ENCODE data around the gene CPTP.

CPTP gene

DNA sequence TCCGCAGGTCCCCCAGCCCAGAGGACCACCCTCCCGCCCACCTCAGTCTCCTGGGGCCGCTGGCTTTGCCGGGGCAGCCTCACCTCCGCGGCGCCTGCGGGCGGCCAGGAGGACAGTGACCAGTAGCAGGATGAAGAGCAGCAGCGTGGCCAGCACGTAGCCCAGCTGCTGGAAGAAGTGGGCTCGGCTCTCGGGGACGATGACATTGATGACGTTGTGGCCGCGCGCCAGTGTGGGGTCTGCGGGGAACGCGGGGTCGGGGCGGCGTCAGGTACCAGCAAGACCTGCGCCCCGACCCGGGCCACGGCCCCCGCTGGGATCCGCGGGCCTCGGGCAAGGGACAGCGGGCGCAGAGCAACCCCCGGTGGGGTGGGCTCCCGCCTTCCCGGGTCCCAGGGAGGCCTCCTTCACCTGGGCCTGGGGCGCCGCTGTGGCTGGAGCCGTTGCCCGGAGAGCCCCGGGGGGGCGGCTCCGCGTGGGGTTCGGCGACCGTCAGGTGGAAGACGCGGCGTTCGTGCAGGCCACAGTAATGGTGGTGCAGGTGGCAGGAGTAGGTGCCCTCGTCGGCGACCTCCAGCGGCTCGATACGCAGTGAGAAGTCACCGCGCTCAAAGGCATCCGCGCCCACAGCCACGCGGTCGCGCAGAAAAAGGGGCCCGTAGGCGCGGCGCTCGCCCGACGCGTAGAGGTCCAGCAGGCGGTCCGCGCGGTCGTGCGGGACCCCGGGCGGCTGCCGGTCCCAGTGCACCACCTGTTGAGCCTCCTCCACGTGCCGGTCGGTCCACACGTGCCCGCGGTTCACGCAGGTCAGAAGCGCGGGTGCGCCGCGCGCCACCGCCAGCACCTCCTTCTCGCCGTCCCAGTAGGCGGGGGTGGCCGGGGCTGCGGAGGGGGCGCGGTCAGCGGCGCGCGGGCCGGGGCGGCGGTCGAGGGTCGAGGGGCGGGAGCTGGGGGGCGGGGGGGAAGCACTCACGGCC is 30.0 kb downstream of the CPTP start:
- no peaks in the 10 kb centered on the region for H3K36me3 ChIP-seq (ENCODE audit: insufficient read depth, low read depth, low read length)
- H3K27me3 ChIP-seq (ENCODE audit: insufficient read depth, low read length) = peaks cover 22% of the 10 kb centered on the region
- H3K9ac ChIP-seq (ENCODE audit: low read depth, low read length) = peak overlapping the region; percentile 63; the same call in 1 of the 2 replicates
- peak overlapping the region; percentile 59; the same call in 1 of the 2 replicates for H3K4me3 ChIP-seq (ENCODE audit: low read length)
- H3K27ac ChIP-seq (ENCODE audit: low read length) = no peak overlapping the region
- H3K4me1 ChIP-seq (ENCODE audit: insufficient read depth, low read length) = peaks cover 12% of the 10 kb centered on the region; the same call in 1 of the 2 replicates
- H3K9me3 ChIP-seq (ENCODE audit: insufficient read depth, low read depth, low read length) = no peaks in the 10 kb centered on the region

DNA sequence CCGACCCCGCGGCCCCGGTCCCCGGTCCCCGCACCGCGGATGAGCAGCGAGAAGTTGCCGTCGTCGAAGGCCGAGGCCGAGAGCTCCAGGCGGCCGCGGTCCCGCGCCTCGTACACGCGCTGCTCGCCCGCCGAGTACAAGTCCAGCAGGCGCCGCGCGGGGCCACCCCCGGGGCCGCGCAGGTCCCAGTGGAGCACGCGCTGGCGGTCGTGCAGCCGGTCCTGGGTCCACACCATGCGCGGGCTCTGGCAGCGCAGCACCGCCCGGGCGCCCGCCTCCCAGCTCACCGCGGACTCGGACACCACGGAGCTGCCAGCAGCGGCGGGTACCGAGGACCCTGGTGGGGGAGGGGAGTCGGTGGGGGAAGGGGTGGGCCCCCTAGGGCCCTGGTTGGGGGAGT is 30.8 kb downstream of the CPTP start:
- H3K9ac ChIP-seq (ENCODE audit: low read depth, low read length) = no peak overlapping the region
- H3K27ac ChIP-seq (ENCODE audit: low read length) = no peak overlapping the region
- H3K36me3 ChIP-seq (ENCODE audit: insufficient read depth, low read depth, low read length) = no peaks in the 10 kb centered on the region
- H3K27me3 ChIP-seq (ENCODE audit: insufficient read depth, low read length) = peaks cover 22% of the 10 kb centered on the region
- H3K4me3 ChIP-seq (ENCODE audit: low read length) = no peak overlapping the region
- peaks cover 12% of the 10 kb centered on the region; the same call in 1 of the 2 replicates for H3K4me1 ChIP-seq (ENCODE audit: insufficient read depth, low read length)
- no peaks in the 10 kb centered on the region for H3K9me3 ChIP-seq (ENCODE audit: insufficient read depth, low read depth, low read length)

DNA sequence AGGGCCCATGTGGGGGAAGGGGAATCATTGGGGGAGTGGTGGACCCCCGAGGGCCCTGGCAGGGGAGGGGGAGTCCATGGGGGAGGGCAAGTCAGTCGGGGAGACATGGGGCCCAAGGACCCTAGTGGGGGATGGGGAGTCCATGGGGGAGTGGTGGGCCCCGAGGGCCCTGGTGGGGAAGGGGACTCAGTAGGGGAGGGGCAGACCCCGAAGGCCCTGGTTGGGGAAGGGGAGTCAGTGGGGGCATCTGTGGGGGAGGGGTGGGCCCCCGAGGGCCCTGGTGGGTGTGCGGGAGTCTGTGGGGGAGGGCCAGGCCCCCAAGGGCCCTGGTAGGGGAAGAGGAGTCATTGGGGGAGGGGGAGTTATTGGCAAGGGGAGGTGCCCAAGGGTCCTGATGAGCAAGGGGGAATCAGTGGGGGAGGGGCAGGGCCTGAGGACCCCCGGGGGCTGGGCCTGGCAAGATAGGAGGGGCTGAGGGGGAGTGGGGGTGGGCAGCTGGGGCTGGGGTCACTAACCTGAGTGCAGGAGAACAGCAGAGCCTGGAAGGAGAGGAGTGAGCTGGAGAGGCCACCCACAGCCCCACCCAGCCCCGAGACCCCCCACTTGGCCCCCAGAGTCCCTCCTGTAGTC is 31.7 kb downstream of the CPTP start:
- Histone ChIP-seq H3K27me3 (ENCODE audit: insufficient read depth, low read length) (peaks cover 22% of the 10 kb centered on the region), H3K4me3 (ENCODE audit: low read length) (no peak overlapping the region), H3K4me1 (ENCODE audit: insufficient read depth, low read length) (peaks cover 16% of the 10 kb centered on the region), H3K9me3 (ENCODE audit: insufficient read depth, low read depth, low read length) (no peaks in the 10 kb centered on the region), H3K27ac (ENCODE audit: low read length) (no peak overlapping the region), H3K36me3 (ENCODE audit: insufficient read depth, low read depth, low read length) (no peaks in the 10 kb centered on the region), H3K9ac (ENCODE audit: low read depth, low read length) (no peak overlapping the region)

DNA sequence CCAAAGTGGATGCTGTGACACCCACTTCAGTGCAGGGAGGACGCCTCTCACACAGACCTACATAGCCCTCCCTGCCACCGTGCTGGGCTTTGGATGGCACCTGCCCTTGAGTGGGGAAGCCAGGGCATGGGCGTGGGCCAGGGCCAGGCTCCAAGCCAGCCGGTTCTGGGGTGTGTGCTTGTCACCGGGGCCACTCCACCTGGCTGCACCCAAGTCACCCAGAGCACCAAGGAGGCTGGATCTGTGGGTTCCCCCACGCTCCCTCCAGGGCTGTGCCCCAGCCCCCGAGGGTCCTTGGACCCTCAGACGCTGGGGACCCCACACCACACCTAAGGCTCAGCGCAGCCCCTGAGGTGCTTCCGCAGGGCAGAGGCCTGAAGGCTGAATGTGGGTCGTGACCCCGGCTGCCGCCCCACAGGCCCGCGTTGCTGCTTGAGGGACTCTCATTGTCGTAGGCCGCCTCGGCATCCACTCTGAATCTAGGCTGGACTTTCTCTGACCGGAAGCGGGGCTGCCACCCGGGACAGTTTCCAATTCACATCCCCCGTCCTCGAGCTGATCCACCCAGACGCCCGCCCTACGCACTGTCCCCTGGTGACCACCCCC is 32.3 kb downstream of the CPTP start:
- Histone ChIP-seq H3K9ac (ENCODE audit: low read depth, low read length) (no peak overlapping the region), H3K27ac (ENCODE audit: low read length) (no peak overlapping the region), H3K36me3 (ENCODE audit: insufficient read depth, low read depth, low read length) (no peaks in the 10 kb centered on the region), H3K27me3 (ENCODE audit: insufficient read depth, low read length) (peaks cover 22% of the 10 kb centered on the region), H3K9me3 (ENCODE audit: insufficient read depth, low read depth, low read length) (no peaks in the 10 kb centered on the region), H3K4me1 (ENCODE audit: insufficient read depth, low read length) (peaks cover 17% of the 10 kb centered on the region), H3K4me3 (ENCODE audit: low read length) (no peak overlapping the region)

DNA sequence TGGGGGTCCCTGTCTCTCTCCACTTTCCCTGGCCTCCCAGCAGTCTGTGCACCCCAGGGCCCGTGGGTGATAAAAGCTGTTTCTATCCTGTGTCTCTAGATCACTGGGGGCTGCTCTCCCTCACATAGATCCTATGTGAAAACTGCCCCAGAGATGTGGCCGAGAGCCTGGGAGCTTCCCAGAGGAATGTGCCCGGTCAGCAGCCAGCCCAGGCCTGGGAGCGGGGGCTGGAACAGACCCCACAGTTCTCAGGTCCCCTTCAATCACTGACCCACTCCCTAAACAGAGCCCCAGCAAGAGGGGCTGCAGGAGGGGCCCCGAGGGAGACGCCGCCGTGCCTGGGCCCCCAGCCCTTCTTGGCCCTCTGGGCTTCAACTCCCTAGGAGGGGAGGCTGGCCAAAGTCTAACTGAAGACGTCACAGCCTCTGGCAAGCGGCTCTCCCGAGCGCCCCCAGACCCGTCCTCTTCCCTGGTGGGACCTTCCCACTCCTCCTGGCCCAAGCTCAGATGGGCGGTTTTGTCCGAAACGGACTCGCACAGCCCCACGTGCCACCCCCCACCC is 33.4 kb downstream of the CPTP start:
- Histone ChIP-seq H3K36me3 (ENCODE audit: insufficient read depth, low read depth, low read length) (no peaks in the 10 kb centered on the region), H3K4me1 (ENCODE audit: insufficient read depth, low read length) (peaks cover 17% of the 10 kb centered on the region), H3K4me3 (ENCODE audit: low read length) (peak overlapping the region; percentile 54; the same call in 1 of the 2 replicates), H3K9me3 (ENCODE audit: insufficient read depth, low read depth, low read length) (no peaks in the 10 kb centered on the region), H3K27me3 (ENCODE audit: insufficient read depth, low read length) (peaks cover 20% of the 10 kb centered on the region), H3K27ac (ENCODE audit: low read length) (no peak overlapping the region), H3K9ac (ENCODE audit: low read depth, low read length) (peak overlapping the region; percentile 67; the same call in 1 of the 2 replicates)

DNA sequence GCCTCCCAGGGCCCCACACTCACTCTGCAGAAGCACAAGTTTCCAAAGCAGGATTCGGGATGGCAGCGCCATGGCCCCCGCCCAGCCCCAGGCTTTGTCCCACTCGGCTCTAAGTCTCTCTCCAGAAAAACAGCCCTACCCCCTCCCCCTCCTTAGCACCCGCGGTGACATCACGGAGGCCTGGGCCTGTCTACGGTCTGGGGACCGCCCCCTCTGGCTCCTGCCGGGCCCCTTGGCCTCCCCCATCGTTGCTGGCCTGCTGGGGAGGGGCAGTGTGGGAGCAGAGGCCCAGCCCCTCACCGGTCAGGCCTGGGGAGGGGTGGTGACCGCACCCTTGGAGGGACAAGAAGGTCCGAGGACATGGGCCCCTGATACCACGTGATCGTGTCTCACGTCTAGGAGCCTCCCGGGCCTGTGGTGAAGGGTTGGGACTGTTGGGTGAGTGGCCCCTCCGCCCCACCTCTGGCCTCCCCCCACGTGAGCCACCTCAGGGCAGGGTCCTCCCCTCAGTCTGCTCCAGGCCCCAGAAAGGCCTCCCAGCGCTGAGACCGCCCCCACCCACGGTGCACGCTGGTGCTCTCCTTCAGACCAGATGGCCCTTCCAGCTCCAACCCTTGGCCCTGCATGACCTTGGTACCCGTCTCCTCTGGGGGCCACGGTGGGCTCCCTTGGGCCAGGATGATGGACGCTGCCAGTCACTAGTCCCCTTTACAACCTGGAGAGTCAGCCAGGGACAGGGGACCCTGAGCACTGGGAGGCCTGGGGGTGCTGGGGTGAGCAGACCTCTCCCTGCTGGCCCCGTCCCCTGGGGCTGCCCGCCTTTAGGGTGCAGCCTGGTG is 34.0 kb downstream of the CPTP start, which contains the start of gene MXRA8:
Gene MXRA8, minus strand, starts transcription at position 123 of the 839 bp plus-strand sequence. Its CDS starts 51 bp downstream, at position 72.
- Histone ChIP-seq H3K27me3 (ENCODE audit: insufficient read depth, low read length) (peaks cover 14% of the 10 kb centered on the region), H3K4me3 (ENCODE audit: low read length) (peak within 1 kb of the TSS; percentile 54; the same call in 1 of the 2 replicates), H3K9me3 (ENCODE audit: insufficient read depth, low read depth, low read length) (no peaks in the 10 kb centered on the region), H3K4me1 (ENCODE audit: insufficient read depth, low read length) (peaks cover 16% of the 10 kb centered on the region), H3K9ac (ENCODE audit: low read depth, low read length) (peak within 1 kb of the TSS; percentile 67; the same call in 1 of the 2 replicates), H3K27ac (ENCODE audit: low read length) (no peak within 1 kb of the TSS), H3K36me3 (ENCODE audit: insufficient read depth, low read depth, low read length) (no peaks in the 10 kb centered on the region)

DNA sequence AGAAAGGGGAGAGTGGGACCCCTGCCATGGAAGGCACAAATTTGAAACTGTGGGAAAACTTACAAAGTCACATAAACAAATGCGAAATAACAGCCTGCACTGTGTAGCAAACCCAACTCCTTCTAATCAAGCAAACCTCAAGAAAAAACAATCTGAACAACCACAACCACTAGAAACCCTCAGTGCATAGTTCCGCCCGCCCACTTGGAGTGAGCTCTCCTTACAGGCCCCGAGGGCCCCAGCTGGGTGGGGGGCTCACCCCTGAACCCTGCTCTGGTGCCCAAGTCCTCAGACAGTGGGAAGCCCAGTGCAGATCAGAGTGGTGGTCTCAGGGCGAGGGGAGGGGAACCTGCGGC is 34.7 kb downstream of the CPTP start:
- no peak overlapping the region for H3K27ac ChIP-seq (ENCODE audit: low read length)

DNA sequence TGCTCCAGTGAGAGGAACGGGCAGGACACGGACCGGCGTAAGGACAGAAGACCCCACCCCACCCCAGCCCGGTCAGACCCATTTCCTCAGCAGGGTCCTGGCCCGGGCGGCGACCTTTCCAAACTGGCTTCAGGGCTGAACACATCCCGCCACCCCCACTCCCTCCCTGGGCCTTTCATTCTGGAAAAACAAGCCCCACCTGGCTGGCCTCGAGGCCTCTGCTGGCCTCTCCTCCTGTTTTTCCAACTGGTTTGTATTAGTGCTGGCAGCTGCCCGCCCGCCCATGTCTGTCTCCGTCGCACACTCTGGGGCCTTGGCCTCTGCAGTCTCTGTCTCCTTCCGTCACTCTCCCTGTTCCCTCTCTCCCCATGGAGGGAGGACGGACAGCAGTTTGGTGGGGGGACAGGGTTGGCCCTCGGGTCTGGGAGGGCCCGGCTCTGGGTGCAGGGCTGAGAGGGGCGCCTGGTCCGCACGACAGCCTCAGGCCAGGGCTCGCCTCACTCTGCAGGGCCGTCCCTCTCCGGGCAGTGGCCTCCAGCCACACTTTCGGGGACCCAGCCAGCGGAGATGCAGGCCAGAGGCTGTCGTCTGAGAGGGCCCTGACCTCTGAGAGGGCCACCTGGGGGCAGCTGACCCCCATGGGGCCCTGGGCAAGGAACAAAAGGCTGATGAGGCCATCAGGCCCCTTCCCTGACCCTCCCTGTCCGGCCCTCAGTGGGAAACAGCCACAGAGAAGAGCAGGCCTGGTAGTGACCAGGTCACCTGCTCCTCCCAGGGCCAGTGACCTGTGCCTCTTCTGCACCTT is 35.3 kb downstream of the CPTP start:
- Histone ChIP-seq H3K9ac (ENCODE audit: low read depth, low read length) (no peak overlapping the region), H3K4me1 (ENCODE audit: insufficient read depth, low read length) (peaks cover 16% of the 10 kb centered on the region), H3K36me3 (ENCODE audit: insufficient read depth, low read depth, low read length) (no peaks in the 10 kb centered on the region), H3K27ac (ENCODE audit: low read length) (no peak overlapping the region), H3K9me3 (ENCODE audit: insufficient read depth, low read depth, low read length) (no peaks in the 10 kb centered on the region), H3K4me3 (ENCODE audit: low read length) (no peak overlapping the region), H3K27me3 (ENCODE audit: insufficient read depth, low read length) (peaks cover 2% of the 10 kb centered on the region)

More for the DNA sequence above, 34.7 kb downstream of the CPTP start:
- Histone ChIP-seq H3K4me1 (ENCODE audit: insufficient read depth, low read length) (peaks cover 16% of the 10 kb centered on the region), H3K27me3 (ENCODE audit: insufficient read depth, low read length) (peaks cover 7% of the 10 kb centered on the region), H3K36me3 (ENCODE audit: insufficient read depth, low read depth, low read length) (no peaks in the 10 kb centered on the region), H3K9me3 (ENCODE audit: insufficient read depth, low read depth, low read length) (no peaks in the 10 kb centered on the region), H3K9ac (ENCODE audit: low read depth, low read length) (no peak overlapping the region), H3K4me3 (ENCODE audit: low read length) (no peak overlapping the region)

DNA sequence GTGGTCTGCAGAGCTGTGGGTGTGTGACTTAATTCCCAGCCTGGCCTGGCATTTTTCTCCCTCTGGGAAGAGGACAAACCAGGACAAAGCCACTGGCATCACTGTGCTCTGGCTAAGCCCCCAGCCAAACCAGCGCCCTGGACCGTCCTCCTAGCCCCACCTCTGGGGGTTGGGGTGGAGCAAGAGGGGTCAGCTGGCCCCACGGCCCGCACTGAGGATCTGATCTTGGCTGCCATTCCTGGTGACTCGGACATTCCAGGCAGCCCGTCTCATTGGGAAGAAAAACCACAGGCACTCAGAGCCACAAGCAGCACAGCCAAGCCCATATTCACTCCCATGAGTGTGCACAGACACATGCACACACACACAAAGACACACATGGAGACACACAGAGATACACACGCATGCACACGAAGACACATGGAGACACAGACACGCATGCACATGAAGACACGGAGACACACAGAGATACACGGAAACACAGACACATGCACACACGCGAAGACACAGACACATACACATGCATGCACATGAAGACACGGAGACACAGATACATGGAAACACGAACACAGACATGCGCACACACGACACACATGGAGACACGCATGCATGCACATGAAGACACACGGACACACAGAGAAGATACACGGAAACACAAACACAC is 36.0 kb downstream of the CPTP start:
- H3K4me3 ChIP-seq (ENCODE audit: low read length) = no peak overlapping the region
- no peak overlapping the region for H3K9ac ChIP-seq (ENCODE audit: low read depth, low read length)
- no peaks in the 10 kb centered on the region for H3K9me3 ChIP-seq (ENCODE audit: insufficient read depth, low read depth, low read length)
- no peaks in the 10 kb centered on the region for H3K36me3 ChIP-seq (ENCODE audit: insufficient read depth, low read depth, low read length)
- peaks cover 16% of the 10 kb centered on the region for H3K4me1 ChIP-seq (ENCODE audit: insufficient read depth, low read length)
- no peak overlapping the region for H3K27ac ChIP-seq (ENCODE audit: low read length)
- H3K27me3 ChIP-seq (ENCODE audit: insufficient read depth, low read length) = no peaks in the 10 kb centered on the region

Data from iPS-20b (cell line).